Glutamatergic neuron (in vitro differentiated cells): ENCODE data around the gene MED13L. TPM values are rescaled to one million over a fixed set of nuclear protein-coding genes. Genes with fewer than 3 reads are reported as not detected.

Experiments used
- DNase-seq: peaks from one replicate; pipeline ENCODE4 v3.0.0; 2022
- H3K27ac Mint-ChIP-seq: one replicate; pipeline ENCODE4 v1.8.0; 2020; ENCODE audit warnings: mild to moderate bottlenecking, mixed read lengths, inconsistent platforms; ENCODE audit not compliant: unreplicated experiment
- H3K27me3 Mint-ChIP-seq: one replicate; pipeline ENCODE4 v1.8.0; 2020; ENCODE audit warnings: mild to moderate bottlenecking, moderate library complexity, mixed read lengths, inconsistent platforms; ENCODE audit not compliant: unreplicated experiment
- H3K36me3 Mint-ChIP-seq: one replicate; pipeline ENCODE4 v1.8.0; 2020; ENCODE audit warnings: mild to moderate bottlenecking, mixed read lengths, inconsistent platforms; ENCODE audit not compliant: unreplicated experiment
- H3K4me1 Mint-ChIP-seq: one replicate; pipeline ENCODE4 v1.8.0; 2020; ENCODE audit warnings: mild to moderate bottlenecking, low read depth, mixed read lengths, inconsistent platforms; ENCODE audit not compliant: unreplicated experiment
- H3K4me3 Mint-ChIP-seq: one replicate; pipeline ENCODE4 v1.8.0; 2020; ENCODE audit warnings: mild to moderate bottlenecking, mixed read lengths, inconsistent platforms; ENCODE audit not compliant: unreplicated experiment
- H3K9me3 Mint-ChIP-seq: one replicate; pipeline ENCODE4 v1.8.0; 2020; ENCODE audit warnings: mild to moderate bottlenecking, moderate library complexity, mixed read lengths, inconsistent platforms; ENCODE audit not compliant: unreplicated experiment
- CTCF ChIP-seq: fragments of 200-600 bp; sonication (generic); IDR thresholded peaks from one replicate; pipeline ENCODE4 v1.5.0; 2021; ENCODE audit not compliant: partially characterized antibody, unreplicated experiment
- total RNA-seq: library from RNA; stranded (reverse); fragmentation: NEBNext Ultra II Directional; extraction: Animal tissue kit (Norgen Biotek cat#: 25700); gene quantifications from one replicate; pipeline ENCODE4 v1.2.1, GENCODE V29; 2021; ENCODE audit not compliant: unreplicated experiment

The MED13L gene
- total RNA-seq, 1 donor from 2014 or later, result 95.5 TPM

DNA sequence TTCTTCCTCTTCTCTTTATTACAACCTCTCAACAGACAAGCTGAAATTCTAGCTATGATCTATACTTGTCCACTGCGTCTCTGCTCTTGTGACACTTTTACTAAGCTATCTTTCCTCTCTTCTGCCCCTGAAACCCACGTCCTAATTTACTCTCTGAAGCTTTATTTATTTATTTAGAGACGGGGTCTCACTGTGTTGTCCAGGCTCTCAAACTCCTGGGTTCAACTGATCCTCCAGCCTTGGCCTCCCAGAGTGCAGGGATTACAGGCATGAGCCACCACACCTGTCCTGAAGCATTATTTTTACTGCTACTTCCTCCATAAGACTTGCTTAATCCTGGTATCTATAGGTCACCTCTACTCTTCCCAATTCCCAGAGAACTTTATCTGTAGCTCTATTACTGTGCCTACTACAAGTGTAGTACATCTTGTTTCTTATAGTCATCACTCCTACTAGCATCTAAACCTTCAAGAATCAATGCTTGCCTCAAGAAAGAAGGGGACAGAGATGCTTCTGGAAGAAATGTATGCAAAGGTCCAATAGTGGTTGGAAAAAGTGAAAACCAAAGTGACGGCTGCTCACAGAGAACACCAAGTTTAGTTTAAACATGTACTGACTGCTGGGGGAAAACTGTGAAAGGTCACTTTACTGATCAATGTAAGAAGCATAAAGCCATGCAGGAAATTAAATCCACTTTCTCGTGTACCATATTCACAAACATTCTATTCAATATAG lies 61.3 kb downstream of the MED13L start:
- no peak for TF ChIP-seq CTCF
- Mint-ChIP-seq H3K27me3 (no peaks in the 10 kb centered on the region), H3K9me3 (no peaks in the 10 kb centered on the region), H3K4me1 (peaks cover 13% of the 10 kb centered on the region), H3K4me3 (no peak overlapping the region), H3K27ac (no peak overlapping the region), H3K36me3 (no peaks in the 10 kb centered on the region)
- no peak for DNase-seq

- H3K36me3 Mint-ChIP-seq, result no peaks in the 10 kb centered on the region
- H3K4me1 Mint-ChIP-seq, result peaks cover 13% of the 10 kb centered on the region
- H3K9me3 Mint-ChIP-seq, result no peaks in the 10 kb centered on the region
- no peaks in the 10 kb centered on the region for H3K27me3 Mint-ChIP-seq
- no peak for DNase-seq
- TF ChIP-seq CTCF, result no peak
- H3K4me3 Mint-ChIP-seq, result no peak overlapping the region
- no peak overlapping the region for H3K27ac Mint-ChIP-seq
Measured at GRCh38 chr12:116215023-116215422, 62.5 kb downstream of the MED13L start.

- H3K27ac Mint-ChIP-seq, result no peak overlapping the region
- H3K9me3 Mint-ChIP-seq, result no peaks in the 10 kb centered on the region
- H3K36me3 Mint-ChIP-seq, result no peaks in the 10 kb centered on the region
- no peak overlapping the region for H3K4me3 Mint-ChIP-seq
- H3K27me3 Mint-ChIP-seq, result no peaks in the 10 kb centered on the region
- DNase-seq, result no peak
- no peak for TF ChIP-seq CTCF
- peaks cover 13% of the 10 kb centered on the region for H3K4me1 Mint-ChIP-seq
Measured at GRCh38 chr12:116213885-116214527, 63.5 kb downstream of the MED13L start.

DNA sequence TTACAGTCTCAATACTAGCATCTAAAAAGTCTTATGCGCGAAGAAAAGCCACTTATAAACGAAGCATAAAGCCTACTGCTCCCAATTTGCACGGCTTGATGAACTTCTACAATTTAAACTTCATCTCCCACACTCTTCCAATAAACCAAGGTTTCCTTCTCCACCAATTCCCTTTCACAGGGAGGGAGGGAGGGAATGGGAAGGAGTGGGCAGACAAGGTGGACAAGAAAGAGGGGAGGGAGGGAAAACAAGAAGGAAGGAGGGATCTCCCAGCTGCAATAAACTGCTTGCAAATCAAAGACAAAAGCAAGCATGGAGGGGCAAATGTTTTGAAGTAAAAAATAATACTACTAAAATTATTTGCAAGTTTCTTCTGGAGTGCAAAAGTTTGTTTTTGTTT lies 64.5 kb downstream of the MED13L start:
- TF ChIP-seq CTCF, result no peak
- H3K9me3 Mint-ChIP-seq, result no peaks in the 10 kb centered on the region
- peaks cover 13% of the 10 kb centered on the region for H3K4me1 Mint-ChIP-seq
- DNase-seq, result no peak
- H3K27me3 Mint-ChIP-seq, result no peaks in the 10 kb centered on the region
- no peak overlapping the region for H3K27ac Mint-ChIP-seq
- H3K4me3 Mint-ChIP-seq, result no peak overlapping the region
- no peaks in the 10 kb centered on the region for H3K36me3 Mint-ChIP-seq

- H3K36me3 Mint-ChIP-seq, result no peaks in the 10 kb centered on the region
- no peak for TF ChIP-seq CTCF
- no peaks in the 10 kb centered on the region for H3K27me3 Mint-ChIP-seq
- no peak overlapping the region for H3K4me3 Mint-ChIP-seq
- no peak for DNase-seq
- H3K9me3 Mint-ChIP-seq, result no peaks in the 10 kb centered on the region
- H3K27ac Mint-ChIP-seq, result no peak overlapping the region
- peaks cover 16% of the 10 kb centered on the region for H3K4me1 Mint-ChIP-seq
Measured at GRCh38 chr12:116210762-116211161, 66.7 kb downstream of the MED13L start.
